ENCODE data around the gene MGME1.

- TF ChIP-seq EZH2 (IDR thresholded peaks at IDR 0.05): no peak
- no peak for TF ChIP-seq POLR2AphosphoS5 (IDR thresholded peaks at IDR 0.05; ENCODE audit: borderline replicate concordance, low read depth, low read length)
Observed at GRCh38 chr20:17953935-17954334, 14.9 kb upstream of the MGME1 start.

Data from SK-N-MC (cell line).